ENCODE data around the gene PROS1.
"Not testable (repeated sequence)": the region's sequence is repeated elsewhere in the genome, so short reads cannot be mapped to it uniquely, and the experiment has no call there.

Gene PROS1

GRCh38 chr3:93988283-93988682 is 14.6 kb upstream of the PROS1 start:
- H3K27ac ChIP-seq: no peak overlapping the region
- no peak for DNase-seq (ENCODE audit: low read depth, low spot score)
- H3K4me3 ChIP-seq: no peak overlapping the region
- no peaks in the 10 kb centered on the region for H3K9me3 ChIP-seq (ENCODE audit: low read depth, low read length)
- TF ChIP-seq POLR2AphosphoS5 (IDR thresholded peaks at IDR 0.05; ENCODE audit: borderline replicate concordance, low read depth, low read length) (no peak), EZH2 (IDR thresholded peaks at IDR 0.05) (no peak), FOXP2 (optimal IDR thresholded peaks at IDR 0.05; ENCODE audit: control extremely low read depth, extremely low read length, insufficient read depth) (no peak)
- H3K36me3 ChIP-seq (ENCODE audit: insufficient read depth, low read length): no peaks in the 10 kb centered on the region
- no peak overlapping the region for H3K9ac ChIP-seq (ENCODE audit: insufficient read length)

GRCh38 chr3:93984618-93985017 is 10.9 kb upstream of the PROS1 start:
- Histone ChIP-seq H3K9me3 (ENCODE audit: low read depth, low read length) (no peaks in the 10 kb centered on the region), H3K36me3 (ENCODE audit: insufficient read depth, low read length) (no peaks in the 10 kb centered on the region), H3K4me3 (no peak overlapping the region), H3K27ac (no peak overlapping the region), H3K9ac (ENCODE audit: insufficient read length) (no peak overlapping the region)
- DNase-seq (ENCODE audit: low read depth, low spot score): no peak
- no peak for TF ChIP-seq POLR2AphosphoS5 (IDR thresholded peaks at IDR 0.05; ENCODE audit: borderline replicate concordance, low read depth, low read length)
- no peak for TF ChIP-seq FOXP2 (optimal IDR thresholded peaks at IDR 0.05; ENCODE audit: control extremely low read depth, extremely low read length, insufficient read depth)
- TF ChIP-seq EZH2 (IDR thresholded peaks at IDR 0.05): no peak

GRCh38 chr3:93983408-93983807 is 9.7 kb upstream of the PROS1 start:
- no peak overlapping the region for H3K9ac ChIP-seq (ENCODE audit: insufficient read length)
- no peak for DNase-seq (ENCODE audit: low read depth, low spot score)
- H3K36me3 ChIP-seq (ENCODE audit: insufficient read depth, low read length): no peaks in the 10 kb centered on the region
- TF ChIP-seq EZH2 (IDR thresholded peaks at IDR 0.05): no peak
- no peak for TF ChIP-seq FOXP2 (optimal IDR thresholded peaks at IDR 0.05; ENCODE audit: control extremely low read depth, extremely low read length, insufficient read depth)
- no peak for TF ChIP-seq POLR2AphosphoS5 (IDR thresholded peaks at IDR 0.05; ENCODE audit: borderline replicate concordance, low read depth, low read length)
- H3K4me3 ChIP-seq: no peak overlapping the region
- no peak overlapping the region for H3K27ac ChIP-seq
- no peaks in the 10 kb centered on the region for H3K9me3 ChIP-seq (ENCODE audit: low read depth, low read length)

- H3K9me3 ChIP-seq (ENCODE audit: low read depth, low read length): no peaks in the 10 kb centered on the region
- peak overlapping the region; percentile 87 for H3K4me3 ChIP-seq
- TF ChIP-seq EZH2 (IDR thresholded peaks at IDR 0.05) (no peak), POLR2AphosphoS5 (IDR thresholded peaks at IDR 0.05; ENCODE audit: borderline replicate concordance, low read depth, low read length) (no peak), FOXP2 (optimal IDR thresholded peaks at IDR 0.05; ENCODE audit: control extremely low read depth, extremely low read length, insufficient read depth) (no peak)
- H3K9ac ChIP-seq (ENCODE audit: insufficient read length): no peak overlapping the region
- H3K36me3 ChIP-seq (ENCODE audit: insufficient read depth, low read length): no peaks in the 10 kb centered on the region
- no peak overlapping the region for H3K27ac ChIP-seq
- no peak for DNase-seq (ENCODE audit: low read depth, low spot score)
Measured at GRCh38 chr3:93981649-93982048, 8.0 kb upstream of the PROS1 start.

- Histone ChIP-seq H3K4me3 (peak within 1 kb of the TSS; percentile 87), H3K9ac (ENCODE audit: insufficient read length) (peak within 1 kb of the TSS; percentile 81), H3K9me3 (ENCODE audit: low read depth, low read length) (no peaks in the 10 kb centered on the region), H3K27ac (no peak within 1 kb of the TSS), H3K36me3 (ENCODE audit: insufficient read depth, low read length) (no peaks in the 10 kb centered on the region)
- peak; percentile 90 for DNase-seq (ENCODE audit: low read depth, low spot score)
- TF ChIP-seq FOXP2 (optimal IDR thresholded peaks at IDR 0.05; ENCODE audit: control extremely low read depth, extremely low read length, insufficient read depth): no peak
- TF ChIP-seq POLR2AphosphoS5 (IDR thresholded peaks at IDR 0.05; ENCODE audit: borderline replicate concordance, low read depth, low read length): peak; percentile 92
Measured at GRCh38 chr3:93979850-93980676, 6.4 kb upstream of the PROS1 start, which contains the start of gene ARL13B. Gene ARL13B (plus strand): TSS chr3:93980155. CDS start chr3:93980424, 269 bp downstream.

- Histone ChIP-seq H3K9ac (ENCODE audit: insufficient read length) (no peak overlapping the region), H3K36me3 (ENCODE audit: insufficient read depth, low read length) (no peaks in the 10 kb centered on the region), H3K9me3 (ENCODE audit: low read depth, low read length) (no peaks in the 10 kb centered on the region), H3K4me3 (no peak overlapping the region), H3K27ac (no peak overlapping the region)
- no peak for DNase-seq (ENCODE audit: low read depth, low spot score)
- TF ChIP-seq POLR2AphosphoS5 (IDR thresholded peaks at IDR 0.05; ENCODE audit: borderline replicate concordance, low read depth, low read length): no peak
- no peak for TF ChIP-seq EZH2 (IDR thresholded peaks at IDR 0.05)
- no peak for TF ChIP-seq FOXP2 (optimal IDR thresholded peaks at IDR 0.05; ENCODE audit: control extremely low read depth, extremely low read length, insufficient read depth)
Measured at GRCh38 chr3:93969997-93970396, 3.7 kb downstream of the PROS1 start.

GRCh38 chr3:93969443-93969842 is 4.3 kb downstream of the PROS1 start:
- no peak for TF ChIP-seq POLR2AphosphoS5 (IDR thresholded peaks at IDR 0.05; ENCODE audit: borderline replicate concordance, low read depth, low read length)
- no peak for TF ChIP-seq FOXP2 (optimal IDR thresholded peaks at IDR 0.05; ENCODE audit: control extremely low read depth, extremely low read length, insufficient read depth)
- no peak for TF ChIP-seq EZH2 (IDR thresholded peaks at IDR 0.05)
- H3K27ac ChIP-seq: no peak overlapping the region
- H3K4me3 ChIP-seq: no peak overlapping the region
- no peaks in the 10 kb centered on the region for H3K36me3 ChIP-seq (ENCODE audit: insufficient read depth, low read length)
- DNase-seq (ENCODE audit: low read depth, low spot score): no peak
- no peak overlapping the region for H3K9ac ChIP-seq (ENCODE audit: insufficient read length)
- no peaks in the 10 kb centered on the region for H3K9me3 ChIP-seq (ENCODE audit: low read depth, low read length)

GRCh38 chr3:93965106-93965505 is 8.6 kb downstream of the PROS1 start:
- DNase-seq (ENCODE audit: low read depth, low spot score); H3K9ac ChIP-seq (ENCODE audit: insufficient read length); H3K9me3 ChIP-seq (ENCODE audit: low read depth, low read length); H3K4me3 ChIP-seq; H3K36me3 ChIP-seq (ENCODE audit: insufficient read depth, low read length); H3K27ac ChIP-seq: not testable (repeated sequence)

GRCh38 chr3:93962798-93963197 is 10.9 kb downstream of the PROS1 start:
- no peak overlapping the region for H3K4me3 ChIP-seq

More at GRCh38 chr3:93962798-93963197, 10.9 kb downstream of the PROS1 start:
- Histone ChIP-seq H3K27ac (no peak overlapping the region), H3K9ac (ENCODE audit: insufficient read length) (no peak overlapping the region), H3K36me3 (ENCODE audit: insufficient read depth, low read length) (no peaks in the 10 kb centered on the region), H3K9me3 (ENCODE audit: low read depth, low read length) (no peaks in the 10 kb centered on the region)
- TF ChIP-seq FOXP2 (optimal IDR thresholded peaks at IDR 0.05; ENCODE audit: control extremely low read depth, extremely low read length, insufficient read depth) (no peak), EZH2 (IDR thresholded peaks at IDR 0.05) (no peak), POLR2AphosphoS5 (IDR thresholded peaks at IDR 0.05; ENCODE audit: borderline replicate concordance, low read depth, low read length) (no peak)
- no peak for DNase-seq (ENCODE audit: low read depth, low spot score)
